EH (cell line): ENCODE results near the gene C14orf93.

Experiments used
- DNase-seq: peaks from one replicate; pipeline ENCODE4 v3.0.0-alpha.2; 2015; ENCODE audit warnings: low read depth

Gene C14orf93

GRCh38 chr14:22994762-22995275 lies 15.1 kb downstream of the C14orf93 start:
- DNase-seq = peak; percentile 67

- no peak for DNase-seq
Observed at GRCh38 chr14:22993517-22993916, 16.4 kb downstream of the C14orf93 start.

- no peak for DNase-seq
Observed at GRCh38 chr14:22991852-22992251, 18.1 kb downstream of the C14orf93 start.

- DNase-seq = no peak
Observed at GRCh38 chr14:22987291-22987690, 22.7 kb downstream of the C14orf93 start.

- DNase-seq = peak; percentile 82
Observed at GRCh38 chr14:22986508-22987054, 23.4 kb downstream of the C14orf93 start.

GRCh38 chr14:22985894-22986507 lies 23.9 kb downstream of the C14orf93 start:
- DNase-seq = no peak

GRCh38 chr14:22984959-22985658 lies 24.8 kb downstream of the C14orf93 start:
- no peak for DNase-seq

DNA sequence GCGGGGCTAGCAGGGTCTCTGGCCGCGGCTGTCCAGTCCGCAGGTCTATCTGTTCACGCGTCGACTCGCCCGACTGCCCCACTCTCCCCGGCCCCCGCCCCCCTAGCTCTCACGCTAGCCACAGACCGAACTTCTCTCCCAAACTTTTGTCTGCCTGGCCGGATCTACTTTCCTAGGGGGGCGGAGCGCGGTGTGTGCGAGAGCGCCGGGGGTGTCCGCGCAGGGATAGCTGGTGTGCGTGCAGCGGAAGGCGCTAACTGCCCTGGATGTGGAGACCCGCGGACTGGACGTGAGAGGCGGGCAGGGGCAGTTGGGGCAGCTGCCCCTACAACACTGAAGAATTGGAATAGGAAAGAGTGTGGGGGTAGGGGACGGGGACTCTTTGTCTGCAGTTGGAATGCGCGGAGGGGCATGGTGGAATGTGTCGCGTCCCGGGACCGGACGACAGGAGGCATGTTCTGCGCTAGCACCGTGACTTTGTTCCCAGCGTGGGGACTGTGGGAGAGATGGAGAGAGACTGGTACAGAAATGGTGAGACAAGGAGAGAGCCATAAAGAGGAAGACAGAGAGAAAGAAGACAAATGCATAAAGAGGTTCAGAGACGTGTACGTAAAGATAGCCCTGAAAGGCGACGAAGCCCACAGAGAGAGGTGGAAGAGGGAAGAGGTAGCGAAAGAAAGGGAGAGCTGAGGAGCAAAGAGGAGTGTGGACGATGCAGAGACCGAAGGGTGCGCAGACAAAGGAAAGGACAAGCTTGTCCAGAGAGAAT lies 27.3 kb downstream of the C14orf93 start, which contains the start of gene AJUBA:
Gene AJUBA, minus strand, starts transcription at position 75 of the 769 bp plus-strand sequence. CDS start 285 bp downstream, outside the sequence.
- DNase-seq = peak; percentile 93

DNA sequence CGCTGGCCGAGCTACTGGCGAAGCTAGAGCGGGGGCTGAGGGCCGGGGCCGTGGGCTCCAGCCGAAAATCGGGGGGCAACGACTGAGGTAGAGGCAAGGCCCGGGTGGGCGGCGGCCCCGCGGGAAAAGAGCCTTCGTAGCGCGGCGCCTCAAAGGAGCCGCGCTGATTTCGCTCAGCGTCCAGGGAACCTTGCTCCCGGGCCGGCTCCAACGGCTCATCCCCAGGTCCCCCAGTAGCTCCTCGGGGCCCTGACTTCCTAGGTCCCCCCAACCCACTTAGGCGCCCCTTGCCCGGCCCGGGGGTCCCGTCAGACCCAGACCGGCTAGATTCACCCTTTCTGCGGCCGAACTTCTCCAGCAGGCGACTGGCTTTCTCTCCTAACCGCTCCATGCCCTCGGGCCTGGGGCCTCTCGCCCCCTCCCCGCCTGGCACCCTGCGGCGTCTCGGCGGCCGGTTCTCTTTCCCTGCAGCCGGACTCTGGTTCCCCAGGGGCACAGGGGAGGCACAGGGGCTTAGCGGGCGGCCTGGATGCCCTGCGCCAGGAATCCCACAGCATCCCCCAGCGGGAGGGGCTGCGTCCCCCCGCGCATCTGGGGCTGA lies 28.0 kb downstream of the C14orf93 start:
- DNase-seq = no peak

GRCh38 chr14:22981090-22981875 lies 28.7 kb downstream of the C14orf93 start:
- DNase-seq = peak; percentile 33

- DNase-seq = peak; percentile 72
Observed at GRCh38 chr14:22980672-22981089, 29.3 kb downstream of the C14orf93 start.

DNA sequence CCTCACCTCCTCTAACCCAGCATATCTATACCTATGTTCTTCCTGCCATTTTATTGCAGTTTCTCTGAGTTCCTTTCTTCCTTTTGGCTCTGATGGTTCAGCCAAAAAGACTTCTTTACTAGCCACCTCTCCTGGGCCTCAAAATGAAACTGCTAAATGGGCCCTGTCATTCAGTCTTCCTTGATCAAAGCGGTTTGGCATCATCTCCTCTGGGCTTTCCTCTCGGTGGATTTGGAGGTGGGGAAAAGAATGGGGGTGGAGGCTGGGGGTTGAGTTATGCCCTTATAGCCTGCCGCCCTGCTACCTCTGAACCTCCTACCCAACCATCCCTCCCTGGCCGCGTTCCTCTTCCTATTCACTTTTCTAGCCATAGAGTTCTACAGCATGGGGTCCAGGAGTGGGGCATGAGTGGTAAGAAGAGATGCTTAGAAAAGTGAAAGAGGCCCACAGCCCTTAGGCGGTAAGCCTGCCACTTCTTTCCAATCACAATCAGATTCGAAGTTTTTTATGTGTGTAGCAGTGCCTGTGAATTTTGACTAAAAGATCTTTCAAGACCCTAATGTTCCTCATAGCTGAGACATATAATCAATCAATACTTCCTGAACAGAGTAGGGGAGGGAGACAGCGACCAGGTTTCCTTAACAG lies 30.1 kb downstream of the C14orf93 start:
- DNase-seq = peak; percentile 39

DNA sequence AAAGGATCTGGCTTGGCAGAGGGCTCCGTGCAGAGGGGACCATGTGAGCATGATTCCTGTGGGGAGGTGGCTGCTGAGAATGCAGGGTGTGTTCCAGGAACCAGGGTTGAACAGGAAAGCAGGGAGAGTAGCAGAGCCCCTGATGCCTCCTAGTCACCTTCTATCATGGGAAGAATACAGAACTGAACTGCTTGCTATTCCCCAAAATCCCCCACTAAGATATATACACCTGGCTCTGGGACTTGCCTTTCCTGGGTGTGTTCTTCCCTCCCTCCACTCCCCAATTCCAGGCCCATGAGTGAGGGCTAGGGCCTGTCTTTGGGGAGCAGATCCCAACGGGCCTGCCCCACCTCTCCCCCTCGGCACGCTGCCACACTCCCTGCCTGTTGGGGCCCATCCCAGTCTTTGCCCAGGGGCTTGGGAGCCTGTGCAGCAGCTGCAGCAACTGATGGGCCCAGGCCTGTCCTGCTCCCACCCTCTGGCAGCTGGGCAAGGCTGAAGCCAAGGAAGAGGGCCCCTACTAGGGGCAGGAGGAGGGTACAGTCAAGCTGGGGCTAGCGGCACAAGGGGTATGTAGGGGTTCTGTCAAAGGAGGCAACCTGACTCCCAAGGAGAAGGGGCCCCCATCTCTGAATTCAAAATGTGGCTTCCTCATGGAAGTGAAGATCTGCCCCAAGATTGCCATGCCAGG lies 30.8 kb downstream of the C14orf93 start:
- peak; percentile 35 for DNase-seq

GRCh38 chr14:22978487-22978837 lies 31.5 kb downstream of the C14orf93 start:
- peak; percentile 36 for DNase-seq

DNA sequence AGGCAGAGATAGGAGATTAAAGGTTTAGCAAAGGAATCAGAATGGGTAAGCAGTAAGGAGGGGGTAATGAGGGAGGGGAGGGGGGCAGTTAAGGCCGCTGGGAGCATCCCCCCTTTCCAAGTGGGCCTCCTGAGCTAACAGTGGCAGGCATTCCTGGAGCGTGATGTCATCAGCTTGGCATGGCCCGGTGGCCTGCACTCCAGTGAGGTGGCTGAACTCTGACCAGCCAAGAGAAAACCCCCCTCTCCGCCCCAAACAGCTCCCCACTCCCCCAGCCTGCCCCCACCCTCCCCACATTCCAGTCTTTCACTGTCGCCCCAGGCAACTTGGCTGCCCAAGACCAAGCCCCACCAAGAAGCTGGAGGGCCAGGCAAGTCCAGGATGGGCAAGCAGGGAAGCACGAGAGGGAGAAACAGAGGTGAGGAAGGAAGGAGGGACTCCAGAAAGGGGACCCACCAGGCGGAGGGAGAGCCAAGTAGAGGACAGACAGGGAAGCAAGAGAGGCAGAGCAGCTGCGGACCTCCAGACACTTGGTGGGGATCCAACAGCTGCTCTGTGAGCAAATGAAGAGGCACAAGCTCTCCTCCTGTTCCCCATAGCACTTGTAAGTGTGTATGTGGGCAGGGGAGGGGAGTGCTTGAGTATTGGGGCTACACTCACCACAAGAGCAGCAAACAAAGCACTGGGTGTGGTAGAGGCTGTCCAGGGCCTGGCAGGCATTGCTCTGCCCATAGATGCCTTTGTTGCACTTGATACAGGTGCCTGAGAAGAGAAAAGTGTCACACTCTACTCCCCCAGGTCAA lies 32.1 kb downstream of the C14orf93 start:
- peak; percentile 93 for DNase-seq

- DNase-seq = no peak
Observed at GRCh38 chr14:22977434-22977683, 32.6 kb downstream of the C14orf93 start.

DNA sequence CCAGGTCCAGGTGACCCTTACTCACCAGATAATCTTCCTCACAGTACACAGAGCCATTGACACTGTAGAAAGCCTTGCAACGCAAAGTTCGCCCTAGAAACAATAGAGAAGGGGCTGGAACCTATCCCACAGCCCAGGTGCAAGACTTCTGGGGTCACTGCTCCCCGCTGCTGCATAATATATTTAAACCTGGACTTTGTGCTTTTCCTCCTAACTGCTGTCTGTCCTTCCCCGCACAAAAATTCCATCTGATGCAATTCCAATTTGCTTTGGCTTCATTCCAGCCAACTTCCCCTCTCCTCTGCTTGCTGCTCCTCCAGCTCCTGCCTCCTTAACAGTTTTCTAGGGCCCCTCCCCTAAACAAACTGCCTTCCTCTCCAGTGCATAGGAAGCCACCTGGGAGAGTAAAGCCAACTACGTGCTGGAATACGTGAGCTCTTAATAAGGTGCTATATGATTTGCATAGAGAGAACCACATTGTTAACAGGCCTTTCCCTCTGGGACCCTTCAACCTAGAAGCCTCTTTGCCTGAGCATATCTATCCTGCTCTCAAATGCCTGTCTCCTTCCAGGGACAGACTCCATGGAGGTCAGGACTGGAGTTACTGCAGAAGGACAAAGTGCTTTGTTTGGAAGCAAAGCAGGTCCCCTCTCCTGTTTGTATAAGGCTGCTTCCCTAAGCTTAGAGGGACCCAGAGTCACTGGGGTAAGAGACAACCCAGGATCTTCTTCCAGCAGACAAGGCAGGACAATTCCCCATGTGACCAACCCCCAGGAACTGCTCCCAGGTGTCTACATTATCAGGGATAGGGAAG lies 33.1 kb downstream of the C14orf93 start:
- peak; percentile 79 for DNase-seq

GRCh38 chr14:22974530-22975313 lies 35.2 kb downstream of the C14orf93 start:
- peak; percentile 75 for DNase-seq
